Measurements from ENCODE around the gene TTLL12. TPM values are rescaled to one million over a fixed set of nuclear protein-coding genes. Genes with fewer than 3 reads are reported as not detected.

The TTLL12 gene
- total and polyA plus RNA-seq, 2 of the 8 experiments (the other 6 are each of a cell fraction or from before 2014, with no cell fraction given), result 101 to 124 TPM

DNA sequence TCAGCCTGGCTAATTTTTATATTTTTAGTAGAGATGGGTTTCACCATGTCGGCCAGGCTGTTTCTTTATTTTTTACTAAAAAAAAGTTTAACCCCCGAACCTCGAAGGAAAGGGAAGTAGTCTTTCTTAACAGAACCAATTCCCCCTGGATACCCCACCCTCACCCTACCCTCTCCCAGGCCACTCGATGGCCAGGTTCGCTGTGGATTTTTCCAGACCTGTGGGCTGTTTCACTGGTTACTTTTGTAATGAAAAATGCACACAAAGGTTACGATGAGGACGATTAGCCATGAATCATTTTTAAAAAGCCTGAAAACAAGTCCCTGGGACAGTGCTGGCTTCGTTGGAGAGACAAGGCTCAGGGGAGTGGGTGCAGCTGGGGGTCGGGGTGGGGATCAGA, 33.0 kb downstream of the TTLL12 start:
- DNase-seq (ENCODE audit: low read depth in 1 of 2, low spot score in 2 of 2) (no peak), FAIRE-seq (no peak)
- Histone ChIP-seq H3K4me2 (ENCODE audit: insufficient read depth in 1 of 2, low read depth in 2 of 2, low read length in 2 of 2) (no peak overlapping the region), H2BK20ac (ENCODE audit: low read length) (no peak overlapping the region), H3K4me3 (ENCODE audit: extremely low read depth in 1 of 4, insufficient read depth in 2 of 4, low read depth in 3 of 4, low read length in 4 of 4) (no peak overlapping the region), H2BK12ac (ENCODE audit: low read depth, low read length) (no peak overlapping the region), H4K20me1 (replicated peaks in 1 of 2; ENCODE audit: control insufficient read depth in 1 of 2, insufficient read depth in 2 of 2, low read length in 2 of 2) (peaks cover 0 to 2% of the 10 kb centered on the region in 2 experiments), H3K18ac (ENCODE audit: extremely low read depth, low read length) (no peak overlapping the region), H2AFZ (ENCODE audit: low read length) (no peak overlapping the region), H2BK15ac (ENCODE audit: low read length) (no peak overlapping the region), H3K27ac (ENCODE audit: low read depth, low read length) (no peak overlapping the region), H4K91ac (replicated peaks; ENCODE audit: insufficient read length, low read length) (no peak overlapping the region), H2BK5ac (ENCODE audit: low read depth, low read length) (no peak overlapping the region), H3K79me2 (ENCODE audit: control insufficient read depth in 1 of 2, insufficient read depth in 2 of 2, low read length in 2 of 2) (no peaks in the 10 kb centered on the region), H4K8ac (ENCODE audit: extremely low read depth, insufficient read depth, low read length) (no peak overlapping the region), H3K4ac (replicated peaks; ENCODE audit: insufficient read length, low read depth, low read length) (no peak overlapping the region), H3K9ac (replicated peaks in 1 of 4; ENCODE audit: extremely low read depth in 1 of 4, low read depth in 3 of 4, low read length in 3 of 4) (no peak overlapping the region), H3K14ac (ENCODE audit: insufficient read length) (no peak overlapping the region), H3K36me3 (ENCODE audit: control insufficient read depth in 2 of 4, insufficient read depth in 4 of 4, low read length in 3 of 4) (no peaks in the 10 kb centered on the region), H3K9me3 (ENCODE audit: insufficient read depth in 2 of 2, low read depth in 1 of 2, low read length in 1 of 2) (no peaks in the 10 kb centered on the region), H3K27me3 (replicated peaks in 1 of 4; ENCODE audit: control insufficient read depth in 3 of 4, extremely low read depth in 1 of 4, insufficient read depth in 3 of 4, low read length in 3 of 4) (peaks cover 1 to 21% (median 14%) of the 10 kb centered on the region in 4 experiments), H3K23me2 (ENCODE audit: low read depth, low read length) (peaks cover 13% of the 10 kb centered on the region; the same call in 1 of the 2 replicates), H2AK5ac (ENCODE audit: low read depth, low read length) (no peak overlapping the region), H3K4me1 (replicated peaks in 1 of 4; ENCODE audit: control insufficient read depth in 3 of 4, insufficient read depth in 4 of 4, low read length in 3 of 4) (peaks cover 0 to 19% (median 14%) of the 10 kb centered on the region in 4 experiments; a peak in 6 of 7 replicates), H3K56ac (replicated peaks; ENCODE audit: insufficient read length, low read depth, low read length) (no peak overlapping the region), H4K5ac (ENCODE audit: insufficient read length, low read depth, low read length) (no peak overlapping the region), H3K23ac (ENCODE audit: insufficient read length) (no peak overlapping the region), H2BK120ac (replicated peaks; ENCODE audit: low read depth, low read length) (no peak overlapping the region), H3K79me1 (ENCODE audit: low read depth, low read length) (no peaks in the 10 kb centered on the region)
- ChIA-PET POLR2A (ENCODE audit: partially characterized antibody) (interaction anchor here (1.0 to 1.7 kb wide), 3 partner anchors 9 to 15 kb away, joined by 3 to 6 read pairs (median 4); no protein-coding TSS in a partner anchor), CTCF (ENCODE audit: partially characterized antibody) (no interaction called here)
- 89% methylated on average over 9 of the region's 9 CpGs; no CpG with 5 or more reads in 1 of the 2 experiments for WGBS, 2 experiments (ENCODE audit: extremely low coverage in 1 of 2, insufficient coverage in 1 of 2, insufficient read length in 1 of 2, insufficient replicate concordance in 2 of 2, low coverage in 1 of 2, low lambda C conversion rate in 2 of 2, missing lambda C conversion rate in 1 of 2)
- TF ChIP-seq KDM1A (IDR thresholded peaks at IDR 0.05; ENCODE audit: borderline replicate concordance, low read length), result no peak
- TF ChIP-seq POLR2A (IDR thresholded peaks at IDR 0.05; ENCODE audit: control extremely low read depth in 1 of 2, low read depth in 2 of 2, low read length in 2 of 2), result no peak
